HG03565 (cell line): ENCODE results near the gene POLR3C.
"Not testable (repeated sequence)": the region's sequence is repeated elsewhere in the genome, so short reads cannot be mapped to it uniquely, and the experiment has no call there.

ENCODE experiments used
- ATAC-seq: cut with Tn5 transposase; IDR thresholded peaks from one replicate; pipeline ENCODE4 v1.9.1; 2021; ENCODE audit warnings: mild to moderate bottlenecking, moderate library complexity; ENCODE audit not compliant: unreplicated experiment

Gene POLR3C

DNA sequence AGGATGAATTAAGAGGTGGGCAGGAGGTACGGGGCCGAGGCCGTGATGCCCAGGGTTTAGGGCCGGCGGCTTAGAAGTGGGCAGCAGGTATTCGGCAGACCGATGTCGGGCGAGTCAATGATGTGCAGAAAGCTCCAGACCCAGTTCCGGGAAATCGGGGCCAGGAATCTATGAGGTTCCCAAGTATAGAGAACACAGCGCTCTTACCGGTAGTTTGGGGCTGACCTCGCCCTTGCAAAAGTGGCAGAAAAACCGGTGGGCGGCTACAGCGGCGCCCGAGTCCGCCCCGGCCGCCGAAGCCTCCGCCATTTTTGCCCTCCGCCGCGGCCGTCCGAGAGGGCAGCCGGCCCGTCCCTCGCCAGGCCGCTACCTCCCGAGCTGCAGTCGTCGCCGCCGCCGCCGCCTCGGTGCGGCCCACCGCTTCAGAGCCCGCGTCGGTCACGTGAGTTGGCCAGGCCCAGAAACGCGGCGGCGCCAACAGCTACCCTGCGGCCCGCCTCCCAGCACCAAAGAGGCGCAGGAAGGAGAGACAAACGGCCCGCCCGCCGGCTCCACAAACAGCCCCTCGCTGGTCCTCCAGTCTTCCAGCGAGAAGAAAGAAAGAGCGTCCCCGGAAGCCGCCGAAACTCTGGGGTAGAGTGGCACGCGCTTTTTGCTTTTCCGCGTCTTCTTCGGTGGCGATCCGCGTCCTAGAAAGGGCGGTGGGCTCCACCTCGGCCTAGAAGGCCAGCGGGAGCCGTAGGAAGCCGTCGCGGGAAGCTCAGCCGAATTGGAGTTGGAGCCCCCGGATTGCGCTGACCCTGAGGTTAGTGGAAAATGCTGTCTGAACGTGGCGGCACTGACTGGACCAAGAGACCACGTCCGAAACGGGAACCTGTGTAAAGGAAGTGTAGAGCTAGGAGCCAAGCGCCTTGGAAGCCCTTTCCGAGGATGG is at the start of gene POLR3C, which contains the start of gene RNF115:
TSS of gene POLR3C (plus strand) at position 636 of the 934 bp plus-strand sequence. CDS start 1,577 bp downstream, outside the sequence.
TSS of gene RNF115 (minus strand) at position 531 of the 934 bp plus-strand sequence. CDS start at position 309, 222 bp downstream.
- peak; percentile 76 for ATAC-seq

GRCh38 chr1:145777357-145778145 is 46.4 kb upstream of the POLR3C start:
- no peak for ATAC-seq

DNA sequence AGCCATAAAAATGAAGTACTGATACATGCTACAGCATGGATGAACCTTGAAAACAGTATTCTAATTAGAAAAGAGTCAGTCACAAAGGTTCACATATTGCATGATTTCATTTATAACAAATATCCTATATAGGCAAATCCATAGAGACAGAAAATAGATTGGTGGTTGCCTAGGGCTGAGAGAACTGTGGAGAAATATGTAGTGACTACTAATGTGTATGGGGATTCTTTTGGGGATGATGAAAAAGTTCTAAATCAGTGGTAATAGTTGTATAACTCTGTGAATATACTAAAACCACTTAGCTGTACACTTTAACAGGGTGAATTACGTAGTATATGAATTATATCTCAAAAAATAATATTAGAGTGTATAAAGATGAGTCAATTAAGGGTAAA is 45.9 kb upstream of the POLR3C start:
- ATAC-seq: no peak

GRCh38 chr1:145782272-145783099 is 41.5 kb upstream of the POLR3C start:
- no peak for ATAC-seq

- no peak for ATAC-seq
These were observed 39.6 kb upstream of the POLR3C start for GRCh38 chr1:145784409-145784808.

DNA sequence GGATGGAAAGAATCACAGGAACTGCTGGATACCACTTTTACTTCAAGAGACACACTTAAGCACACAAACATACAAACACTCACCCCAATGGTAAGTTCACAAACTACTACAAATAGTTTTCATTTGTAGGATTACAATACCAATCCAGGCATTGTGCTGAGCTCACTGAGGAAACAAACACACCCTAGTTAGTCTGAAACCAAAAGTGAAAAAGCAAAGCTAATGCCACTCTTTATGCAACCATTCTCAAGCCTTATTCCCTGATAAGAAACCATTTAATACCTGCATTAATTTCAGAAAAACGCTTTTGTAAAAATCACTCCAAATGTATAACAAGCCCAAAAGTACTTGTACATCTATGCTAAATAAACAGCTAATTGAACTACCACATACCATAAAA is 38.5 kb upstream of the POLR3C start:
- no peak for ATAC-seq

GRCh38 chr1:145786271-145786670 is 37.7 kb upstream of the POLR3C start:
- no peak for ATAC-seq

DNA sequence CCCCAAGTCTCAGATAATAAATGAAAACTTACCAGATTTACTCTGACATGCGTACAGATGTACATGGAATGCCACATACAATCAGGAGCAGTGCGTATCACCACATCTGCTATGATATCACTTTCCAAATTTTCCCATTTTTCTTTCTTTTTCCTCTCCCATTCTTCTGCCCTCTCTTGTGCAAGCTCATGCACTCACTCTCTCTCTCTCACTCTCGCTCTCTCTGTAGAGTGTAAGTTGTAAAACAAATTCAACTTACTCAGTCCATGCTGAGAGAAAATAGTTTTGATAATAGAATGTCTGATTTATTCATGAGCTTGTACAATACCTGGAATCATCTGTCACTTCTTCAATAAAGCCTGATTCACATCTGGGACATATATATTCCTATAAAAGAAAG is 35.4 kb upstream of the POLR3C start:
- ATAC-seq: no peak

GRCh38 chr1:145791860-145792259 is 32.1 kb upstream of the POLR3C start:
- not testable (repeated sequence) for ATAC-seq

- no peak for ATAC-seq
These were observed 31.5 kb upstream of the POLR3C start for GRCh38 chr1:145792484-145792883.

- no peak for ATAC-seq
These were observed 28.6 kb upstream of the POLR3C start for GRCh38 chr1:145795257-145795881.

DNA sequence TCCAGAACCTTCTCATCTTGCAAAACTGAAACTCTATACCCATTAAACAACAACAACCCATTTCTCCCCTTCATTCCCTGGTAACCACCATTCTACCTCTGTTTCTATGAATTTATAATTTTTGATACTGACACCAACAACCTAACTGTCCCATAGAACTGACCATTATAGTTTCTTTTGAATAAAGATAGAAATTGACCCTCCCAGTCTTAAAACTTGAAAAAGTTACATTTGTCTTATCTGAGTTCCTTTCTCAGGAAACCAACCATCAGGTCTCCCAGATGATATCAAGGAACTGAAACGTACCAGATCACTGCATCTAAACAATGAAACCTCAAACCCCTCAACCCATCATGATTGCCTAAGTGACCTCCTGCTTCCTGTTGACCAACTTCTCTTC is 27.2 kb upstream of the POLR3C start:
- no peak for ATAC-seq

- no peak for ATAC-seq
These were observed 24.2 kb upstream of the POLR3C start for GRCh38 chr1:145799806-145800205.

DNA sequence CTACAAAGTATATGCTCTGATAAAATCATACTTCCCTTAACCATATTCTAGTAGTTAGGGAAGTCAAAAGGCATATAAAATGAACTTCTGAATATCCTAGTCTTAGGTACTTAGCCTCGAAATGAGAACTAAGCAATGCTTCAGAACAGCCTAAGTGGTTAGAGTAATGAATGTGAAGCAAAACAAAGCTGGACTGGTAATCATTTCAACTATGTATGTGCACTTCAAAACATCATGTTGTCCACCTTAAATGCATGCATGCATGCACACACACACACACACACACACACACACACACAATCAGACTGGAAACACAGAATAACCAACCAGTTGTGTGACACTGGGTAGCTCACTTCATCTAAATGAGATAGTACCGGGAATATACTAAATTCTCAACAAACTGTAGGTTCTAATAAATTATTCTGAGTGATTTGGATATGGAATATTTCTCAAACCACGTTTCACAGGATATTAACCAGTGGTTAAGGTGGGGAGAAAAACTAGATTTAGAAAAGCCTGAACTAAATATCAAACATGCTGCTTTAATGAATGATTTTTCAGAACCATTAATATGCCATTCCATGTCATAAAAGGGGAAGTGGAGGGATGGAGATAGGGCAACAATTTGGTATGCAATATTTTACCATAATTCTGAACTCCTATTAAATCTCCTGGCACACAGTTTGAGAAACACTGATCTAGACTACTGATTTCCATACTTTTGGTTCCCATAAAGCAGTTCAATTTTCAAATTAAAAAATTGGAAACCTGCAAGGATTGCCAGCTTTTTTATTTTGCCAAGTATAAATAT is 19.6 kb upstream of the POLR3C start:
- no peak for ATAC-seq

GRCh38 chr1:145805057-145805456 is 18.9 kb upstream of the POLR3C start:
- ATAC-seq: no peak

GRCh38 chr1:145806408-145806807 is 17.6 kb upstream of the POLR3C start:
- ATAC-seq: no peak

DNA sequence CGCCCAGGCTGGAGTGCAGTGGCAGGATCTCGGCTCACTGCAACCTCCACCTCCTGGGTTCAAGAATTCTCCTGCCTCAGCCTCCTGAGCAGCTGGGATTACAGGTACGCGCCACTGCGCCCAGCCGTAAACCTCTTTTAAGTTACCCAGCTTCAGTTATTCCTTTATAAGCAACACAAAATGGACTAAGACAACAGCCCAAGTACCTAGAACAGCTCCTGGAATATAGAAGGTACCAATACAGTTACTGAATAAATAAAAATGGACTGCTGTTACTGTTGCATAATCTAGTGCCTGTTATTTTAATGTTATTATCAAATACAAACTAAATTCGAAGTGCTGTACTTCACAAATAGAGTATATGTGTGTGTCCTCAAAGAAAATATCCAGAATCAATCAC is 17.2 kb upstream of the POLR3C start:
- no peak for ATAC-seq

DNA sequence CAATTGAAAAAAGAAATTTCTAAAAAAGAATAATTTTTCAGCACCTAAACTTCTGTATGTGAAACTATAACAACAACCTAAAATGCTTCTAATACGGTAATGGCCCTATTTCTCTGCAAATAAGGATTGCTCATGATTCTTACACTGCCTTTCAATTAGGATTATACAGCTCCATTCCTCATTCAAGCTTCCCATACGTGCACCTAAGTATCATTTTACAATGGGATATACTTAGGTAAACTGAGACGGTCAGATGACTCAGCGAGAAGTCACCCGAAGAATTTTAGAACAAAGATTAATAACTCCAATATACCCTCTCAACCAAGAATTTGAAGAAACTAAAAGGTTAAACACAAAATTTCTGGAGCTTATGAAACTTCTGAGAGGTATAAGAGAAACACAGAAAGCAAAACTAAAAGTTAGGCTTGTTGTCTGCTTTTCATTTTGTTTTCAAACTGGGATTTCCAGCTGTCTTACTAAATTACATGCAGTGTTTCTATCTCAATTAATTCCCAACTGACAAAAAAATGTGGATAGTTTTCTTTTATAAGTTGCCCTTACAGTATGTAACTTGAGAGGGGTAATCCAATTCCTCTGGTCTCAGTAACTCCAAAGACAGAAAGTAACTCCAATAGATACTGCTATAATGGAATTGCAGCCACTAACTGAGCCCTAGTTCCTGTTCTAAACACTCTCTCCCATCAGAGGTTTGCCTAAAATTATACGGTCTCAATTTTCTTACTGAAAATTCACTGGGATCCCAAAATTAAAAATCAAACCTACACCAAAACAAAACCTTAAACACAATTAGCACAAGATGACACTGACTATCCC is 10.8 kb upstream of the POLR3C start:
- ATAC-seq: not testable (repeated sequence)

GRCh38 chr1:145818095-145818494 is 5.9 kb upstream of the POLR3C start:
- not testable (repeated sequence) for ATAC-seq
